ENCODE data around the gene SLC34A2.

- TF ChIP-seq POLR2A (IDR thresholded peaks at IDR 0.05): no peak
- no peak for TF ChIP-seq CTCF (IDR thresholded peaks at IDR 0.05)
Measured at GRCh38 chr4:25635501-25635900, 20.1 kb upstream of the SLC34A2 start.
